GM12878 (cell line): ENCODE measurements around the gene MSL2. TPM values are rescaled to one million over a fixed set of nuclear protein-coding genes. Genes with fewer than 3 reads are reported as not detected.
"Not testable (repeated sequence)": the region's sequence is repeated elsewhere in the genome, so short reads cannot be mapped to it uniquely, and the experiment has no call there.

Experiments used
- ATAC-seq: fragments of 200-7000 bp; cut with Tn5 transposase; 3 replicates; pipeline ENCODE4 v1.9.1; 2020; ENCODE audit warnings: mild to moderate bottlenecking, moderate library complexity
- BruUV-seq: library from RNA; stranded (reverse); fragments of 400-500 nt; replicated peaks from 2 replicates; lab custom pipeline; 2021; lab: Mats Ljungman, UMichigan
- CTCF ChIA-PET: fragments of 300-600 bp; sonication (Branson Sonifier 250); formaldehyde crosslinking; extraction: SDS; loops from one replicate; lab custom pipeline; 2021; ENCODE audit warnings: inconsistent platforms; lab: Yijun Ruan, JAX
- POLR2A ChIA-PET: fragments of 350-600 bp; formaldehyde crosslinking; extraction: SDS; loops from one replicate; lab custom pipeline; 2021; ENCODE audit warnings: inconsistent platforms; lab: Charles Lee
- RAD21 ChIA-PET: fragments of 300-600 bp; sonication (Branson Sonifier 250); formaldehyde crosslinking; loops from one replicate; lab custom pipeline; 2023; ENCODE audit warnings: antibody characterized with exemption; ENCODE audit not compliant: unreplicated experiment; lab: Charles Lee
- SMC1A ChIA-PET: fragments of 300-600 bp; sonication (Branson Sonifier 250); formaldehyde crosslinking; loops from one replicate; lab custom pipeline; 2023; ENCODE audit not compliant: unreplicated experiment, uncharacterized antibody; lab: Charles Lee
- DNase-seq: peaks from one replicate; pipeline ENCODE4 v3.0.0-alpha.2; 2011; ENCODE audit warnings: low read depth, low spot score
- FAIRE-seq: peaks from 3 replicates; lab custom pipeline; 2011; peaks lifted over from hg19 to GRCh38; lab: Jason Lieb, UNC
- H2AFZ ChIP-seq: 2 replicates; pipeline ENCODE4 v1.6.0; 2011; ENCODE audit warnings: low read depth, low read length, control low read depth; ENCODE audit not compliant: control insufficient read depth
- H3K27ac ChIP-seq: 2 replicates; pipeline ENCODE4 v1.5.1; 2011; ENCODE audit warnings: control low read depth; ENCODE audit not compliant: control insufficient read depth, insufficient read depth
- H3K27me3 ChIP-seq, 2 experiments: replicated peaks in 1 of 2; 2 replicates each; pipeline versions ENCODE4 v1.6.0 to v1.6.1; 2011; ENCODE audit warnings: low read length in 1 of 2; ENCODE audit not compliant: control insufficient read depth in 2 of 2, insufficient read depth in 2 of 2
- H3K36me3 ChIP-seq, 2 experiments: 2 replicates each; pipeline ENCODE4 v1.5.1; 2011; ENCODE audit warnings: low read length in 1 of 2; ENCODE audit not compliant: control insufficient read depth in 2 of 2, insufficient read depth in 2 of 2
- H3K4me1 ChIP-seq: 2 replicates; pipeline ENCODE4 v1.6.1; 2011; ENCODE audit warnings: mild to moderate bottlenecking, low read length, moderate library complexity, mixed read lengths; ENCODE audit not compliant: control insufficient read depth, insufficient read depth
- H3K4me2 ChIP-seq: 2 replicates; pipeline ENCODE4 v1.6.0; 2011; ENCODE audit warnings: control low read depth; ENCODE audit not compliant: control insufficient read depth, insufficient read depth
- H3K4me3 ChIP-seq: fragments of 200-600 bp; sonication (generic); 2 replicates; pipeline ENCODE4 v1.5.1; 2016
- H3K79me2 ChIP-seq: 2 replicates; pipeline ENCODE4 v1.6.0; 2011; ENCODE audit warnings: low read length; ENCODE audit not compliant: control insufficient read depth, insufficient read depth
- H3K9ac ChIP-seq: 2 replicates; pipeline ENCODE4 v1.8.0; 2011; ENCODE audit warnings: low read length, control low read depth, mixed read lengths; ENCODE audit not compliant: control insufficient read depth, insufficient read depth
- H3K9me3 ChIP-seq: replicated peaks from 3 replicates; pipeline ENCODE4 v1.5.1; 2011; ENCODE audit warnings: mild to moderate bottlenecking, low read length; ENCODE audit not compliant: control insufficient read depth, insufficient read depth
- H4K20me1 ChIP-seq: 2 replicates; pipeline ENCODE4 v1.6.0; 2011; ENCODE audit not compliant: control insufficient read depth, insufficient read depth
- CBX5 ChIP-seq: sonication (generic); IDR thresholded peaks from 2 replicates; pipeline ENCODE4 v1.6.1; 2016; ENCODE audit warnings: low read depth, moderate library complexity, mild to moderate bottlenecking, inconsistent platforms
- IKZF2 ChIP-seq, 2 experiments: fragments of 450-650 bp; IDR thresholded peaks; 2 replicates each; pipeline ENCODE4 v1.6.1; 2017; ENCODE audit warnings: mild to moderate bottlenecking in 2 of 2, moderate library complexity in 2 of 2
- KLF5 ChIP-seq: fragments of 450-650 bp; IDR thresholded peaks from 2 replicates; pipeline ENCODE4 v1.6.1; 2014; ENCODE audit warnings: mild to moderate bottlenecking; ENCODE audit not compliant: partially characterized antibody
- ZBTB33 ChIP-seq: fragments of 450-650 bp; IDR thresholded peaks from 2 replicates; pipeline ENCODE4 v1.6.1; 2017; ENCODE audit warnings: mild to moderate bottlenecking
- ZBTB40 ChIP-seq: fragments of 450-650 bp; IDR thresholded peaks from 2 replicates; pipeline ENCODE4 v1.6.1; 2016; ENCODE audit warnings: mild to moderate bottlenecking, moderate library complexity, borderline replicate concordance
- ZNF384 ChIP-seq: IDR thresholded peaks from 2 replicates; pipeline ENCODE4 v1.6.1; 2012; ENCODE audit warnings: low read depth, mild to moderate bottlenecking, low read length, improper control_type of control experiment, borderline replicate concordance
- WGBS: methylation state at CpG from one replicate; pipeline ENCODE4 v1.1.6; 2016; ENCODE audit warnings: low lambda C conversion rate; ENCODE audit not compliant: insufficient replicate concordance, insufficient coverage; ENCODE audit errors: missing lambda C conversion rate; 5-methylcytosine and 5-hydroxymethylcytosine counted together
- in situ Hi-C: fragments of 300-500 bp; cut with MboI; formaldehyde crosslinking; loops from 9 replicates; pipeline ENCODE4 v1.14.3; 2018; ENCODE audit warnings: mixed read lengths
- intact Hi-C: fragments of 100-400 bp; cut with micrococcal nuclease; formaldehyde crosslinking; loops from one replicate; pipeline ENCODE4 v1.14.2; 2022; ENCODE audit not compliant: unreplicated experiment
- polyA plus RNA-seq, 11 experiments: library from polyadenylated mRNA; depleted of rRNA in 4 of 11; unstranded in 6 of 11; stranded (reverse) in 5 of 11; fragments of >200 nt; fragmentation: Nextera tagmentation in 4 of 11; fragmentation: Illumina TruSeq in 1 of 11; extraction: Ambion mirVana in 4 of 11; extraction: Trizol in 1 of 11; gene quantifications; 1 replicate in 1 of 11; 2 replicates in 10 of 11; pipeline versions ENCODE4 v1.2.1 to v1.2.3, GENCODE V29; 2011 to 2016; ENCODE audit warnings: inconsistent platforms in 2 of 11, missing spikeins in 2 of 11, low read depth in 1 of 11
- total RNA-seq, 4 experiments: library from RNA; depleted of rRNA in 3 of 4; stranded (reverse); fragments of >200 nt in 3 of 4; fragmentation: Illumina TruSeq in 1 of 4; extraction: Trizol in 1 of 4; gene quantifications; 2 replicates each; pipeline versions ENCODE4 v1.2.1 to v1.2.3, GENCODE V29; 2013 to 2021

MSL2 gene
- total and polyA plus RNA-seq, 10 of the 15 experiments (the other 5 are each of a cell fraction or from before 2014, with no cell fraction given) = 3.5 to 31.7 (median 10.5) TPM

GRCh38 chr3:136198462-136199078, 2.4 kb upstream of the MSL2 start:
- H3K27me3 ChIP-seq, H3K9me3 ChIP-seq, BruUV-seq, H3K27ac ChIP-seq, H3K4me1 ChIP-seq, H3K9ac ChIP-seq, H3K4me2 ChIP-seq, H2AFZ ChIP-seq, H3K36me3 ChIP-seq, ATAC-seq, DNase-seq, H3K4me3 ChIP-seq, H4K20me1 ChIP-seq, FAIRE-seq: not testable (repeated sequence)
- 97% methylated on average over 9 of the region's 10 CpGs for WGBS
- ChIA-PET POLR2A (interaction anchor here (0.6 to 1.0 kb wide), 2 partner anchors 510 to 543 kb away, joined by 3 to 4 read pairs; no protein-coding TSS in a partner anchor), RAD21 (interaction anchor here (1.4 to 5.3 kb wide), 3 partner anchors 89 to 554 kb away, joined by 3 to 53 read pairs (median 3); partner anchors contain the start of gene STAG1), CTCF (interaction anchor here (1.3 to 2.4 kb wide), 2 partner anchors 52 to 553 kb away, joined by 7 to 20 read pairs; partner anchors contain the start of gene STAG1), SMC1A (interaction anchor here (1.7 to 3.4 kb wide), 4 partner anchors 9 to 84 kb away, joined by 5 to 24 read pairs (median 6); partner anchors contain the start of gene PCCB)
- H3K79me2 ChIP-seq = peaks cover 32% of the 10 kb centered on the region
- intact Hi-C loops = loop anchor here (5.0 to 10.0 kb wide), 3 partner anchors 189 to 816 kb away; no protein-coding TSS in a partner anchor
- in situ Hi-C loops = loop anchor here (5.0 kb wide), 1 partner anchor 49 kb away; no protein-coding TSS in a partner anchor

- DNase-seq (no peak), FAIRE-seq (no peak), ATAC-seq (no peak)
- peak overlapping the region; percentile 94 for H3K4me2 ChIP-seq
- peaks cover 7% of the 10 kb centered on the region; the same call in 1 of the 2 replicates for H4K20me1 ChIP-seq
- H3K9me3 ChIP-seq = peaks cover 2% of the 10 kb centered on the region; the same call in 2 of the 3 replicates
- in situ Hi-C loops = loop anchor here (5.0 kb wide), 1 partner anchor 50 kb away; no protein-coding TSS in a partner anchor
- H3K36me3 ChIP-seq = no peaks in the 10 kb centered on the region
- POLR2A ChIA-PET = interaction anchor here (0.5 to 2.3 kb wide), 10 partner anchors 10 to 1861 kb away, joined by 3 to 14 read pairs (median 4); partner anchors contain the start of gene PCCB
- peak overlapping the region; percentile 69 for H3K4me3 ChIP-seq
- peak overlapping the region; percentile 99 for H3K9ac ChIP-seq
- H3K79me2 ChIP-seq = peaks cover 45% of the 10 kb centered on the region
- no TSS peak for BruUV-seq
- peak overlapping the region; percentile 98 for H2AFZ ChIP-seq
- CTCF ChIA-PET = interaction anchor here (0.7 to 2.4 kb wide), 10 partner anchors 21 to 1800 kb away, joined by 3 to 20 read pairs (median 4); partner anchors contain the start of gene STAG1
- no peaks in the 10 kb centered on the region for H3K27me3 ChIP-seq
- RAD21 ChIA-PET = interaction anchor here (0.7 to 5.3 kb wide), 15 partner anchors 9 to 1402 kb away, joined by 3 to 53 read pairs (median 4); partner anchors contain the start of genes EPHB1 and STAG1
- WGBS = 6% methylated on average over 15 of the region's 15 CpGs
- peaks cover 9% of the 10 kb centered on the region for H3K4me1 ChIP-seq
- peak overlapping the region; percentile 99 for H3K27ac ChIP-seq
- intact Hi-C loops = loop anchor here (5.0 to 10.0 kb wide), 3 partner anchors 190 to 818 kb away; no protein-coding TSS in a partner anchor
- SMC1A ChIA-PET = interaction anchor here (0.8 to 3.4 kb wide), 14 partner anchors 10 to 555 kb away, joined by 3 to 24 read pairs (median 5); partner anchors contain the start of genes PCCB and STAG1
- TF ChIP-seq IKZF2 (IDR thresholded peaks at IDR 0.05) (no peak), ZBTB33 (no peak), KLF5 (no peak), ZBTB40 (no peak), CBX5 (0 out of 2 replicates have a peak, but pooled peaks have one; percentile 43), ZNF384 (peak; percentile 10; the same call in 1 of the 2 replicates)
Observed at GRCh38 chr3:136197159-136197793, 1.1 kb upstream of the MSL2 start.
